Measurements from ENCODE around the gene SH3RF3.

DNA sequence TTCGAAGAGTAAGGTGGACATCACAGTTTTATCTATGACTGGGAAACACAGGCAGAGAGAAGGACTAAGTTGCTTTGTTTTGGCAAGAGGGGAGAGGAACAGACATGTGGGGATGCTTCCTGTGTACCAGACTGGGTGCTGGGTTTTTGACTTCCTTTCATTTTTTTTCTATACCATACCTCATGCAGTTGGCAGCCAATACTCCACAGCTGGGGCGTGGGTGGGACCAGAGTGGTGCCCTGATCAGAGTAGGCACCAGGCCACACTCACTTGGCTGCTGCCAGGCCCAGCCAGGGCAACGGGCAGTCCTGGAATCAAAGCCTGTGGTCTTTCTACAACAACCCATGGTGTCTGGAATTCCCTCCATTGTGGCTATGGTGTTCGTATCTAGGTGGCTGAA lies 45.2 kb downstream of the SH3RF3 start:
- no peak for TF ChIP-seq POLR2A (IDR thresholded peaks at IDR 0.05)
- TF ChIP-seq, protein P1, sequence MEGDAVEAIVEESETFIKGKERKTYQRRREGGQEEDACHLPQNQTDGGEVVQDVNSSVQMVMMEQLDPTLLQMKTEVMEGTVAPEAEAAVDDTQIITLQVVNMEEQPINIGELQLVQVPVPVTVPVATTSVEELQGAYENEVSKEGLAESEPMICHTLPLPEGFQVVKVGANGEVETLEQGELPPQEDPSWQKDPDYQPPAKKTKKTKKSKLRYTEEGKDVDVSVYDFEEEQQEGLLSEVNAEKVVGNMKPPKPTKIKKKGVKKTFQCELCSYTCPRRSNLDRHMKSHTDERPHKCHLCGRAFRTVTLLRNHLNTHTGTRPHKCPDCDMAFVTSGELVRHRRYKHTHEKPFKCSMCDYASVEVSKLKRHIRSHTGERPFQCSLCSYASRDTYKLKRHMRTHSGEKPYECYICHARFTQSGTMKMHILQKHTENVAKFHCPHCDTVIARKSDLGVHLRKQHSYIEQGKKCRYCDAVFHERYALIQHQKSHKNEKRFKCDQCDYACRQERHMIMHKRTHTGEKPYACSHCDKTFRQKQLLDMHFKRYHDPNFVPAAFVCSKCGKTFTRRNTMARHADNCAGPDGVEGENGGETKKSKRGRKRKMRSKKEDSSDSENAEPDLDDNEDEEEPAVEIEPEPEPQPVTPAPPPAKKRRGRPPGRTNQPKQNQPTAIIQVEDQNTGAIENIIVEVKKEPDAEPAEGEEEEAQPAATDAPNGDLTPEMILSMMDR (IDR thresholded peaks at IDR 0.05), result no peak

Data from adrenal gland (tissue), 5 donors.